Vagina (tissue), 2 donors: ENCODE data around the gene UNC5B. TPM values are rescaled to one million over a fixed set of nuclear protein-coding genes. Genes with fewer than 3 reads are reported as not detected.

ENCODE experiments used
- DNase-seq, 2 donors: peaks; one replicate each; pipeline ENCODE4 v3.0.0-alpha.2; 2017; ENCODE audit errors: extremely low spot score in 2 of 2
- H3K27ac ChIP-seq: fragments of 200-600 bp; sonication (generic); one replicate; pipeline ENCODE4 v1.5.1; 2019
- H3K27me3 ChIP-seq: fragments of 200-600 bp; sonication (generic); one replicate; pipeline ENCODE4 v1.5.1; 2019
- H3K36me3 ChIP-seq, 2 donors: fragments of 200-600 bp; sonication (generic); one replicate each; pipeline ENCODE4 v1.5.1; 2017 to 2019
- H3K4me1 ChIP-seq: fragments of 200-600 bp; sonication (generic); one replicate; pipeline ENCODE4 v1.5.1; 2019
- H3K4me3 ChIP-seq, 2 donors: fragments of 200-600 bp; sonication (generic); 1 replicate in 1 of 2; 2 replicates in 1 of 2; pipeline ENCODE4 v1.5.1; 2016 to 2019
- H3K9me3 ChIP-seq: fragments of 200-600 bp; sonication (generic); one replicate; pipeline ENCODE4 v1.5.1; 2019
- CTCF ChIP-seq, 3 experiments: fragments of 450-650 bp in 2 of 3; fragments of 200-600 bp in 1 of 3; sonication (generic) in 1 of 3; IDR thresholded peaks; one replicate each; pipeline ENCODE4 v1.5.1; 2017 to 2019; ENCODE audit warnings: antibody characterized with exemption in 3 of 3, mild to moderate bottlenecking in 2 of 3, moderate library complexity in 2 of 3
- POLR2A ChIP-seq, 2 donors: fragments of 450-650 bp; IDR thresholded peaks; one replicate each; pipeline ENCODE4 v1.6.1; 2017; ENCODE audit warnings: antibody characterized with exemption in 2 of 2, mild to moderate bottlenecking in 2 of 2, moderate library complexity in 2 of 2
- POLR2AphosphoS5 ChIP-seq, 2 donors: sonication (generic); formaldehyde crosslinking; IDR thresholded peaks; one replicate each; pipeline ENCODE4 v1.9.0; 2017; ENCODE audit warnings: antibody characterized with exemption in 2 of 2, mild to moderate bottlenecking in 2 of 2, low read depth in 1 of 2; ENCODE audit not compliant: insufficient read depth in 1 of 2
- intact Hi-C: fragments of 100-400 bp; cut with DNase I; formaldehyde crosslinking; loops from one replicate; pipeline ENCODE4 v1.15.1; 2023
- total RNA-seq: library from RNA; depleted of rRNA; stranded (reverse); fragments of >200 nt; gene quantifications from one replicate; pipeline ENCODE4 v1.2.3, GENCODE V29; 2016

Gene UNC5B
- total RNA-seq, 1 donor from 2014 or later: 24.3 TPM

GRCh38 chr10:71205468-71205867 lies 6.9 kb upstream of the UNC5B start:
- Histone ChIP-seq H3K36me3 (no peaks in the 10 kb centered on the region), H3K4me1 (peaks cover 5% of the 10 kb centered on the region), H3K9me3 (no peaks in the 10 kb centered on the region), H3K4me3 (no peak overlapping the region), H3K27ac (no peak overlapping the region), H3K27me3 (no peaks in the 10 kb centered on the region)
- no peak for TF ChIP-seq POLR2AphosphoS5 (IDR thresholded peaks at IDR 0.05; ENCODE audit: insufficient read depth in 1 of 2, low read depth in 1 of 2)
- no peak for TF ChIP-seq CTCF (IDR thresholded peaks at IDR 0.05)
- TF ChIP-seq POLR2A (IDR thresholded peaks at IDR 0.05): no peak
- DNase-seq: no peak
- intact Hi-C loops: loop anchor here (10.0 kb wide), 1 partner anchor 281 kb away; no protein-coding TSS in a partner anchor

DNA sequence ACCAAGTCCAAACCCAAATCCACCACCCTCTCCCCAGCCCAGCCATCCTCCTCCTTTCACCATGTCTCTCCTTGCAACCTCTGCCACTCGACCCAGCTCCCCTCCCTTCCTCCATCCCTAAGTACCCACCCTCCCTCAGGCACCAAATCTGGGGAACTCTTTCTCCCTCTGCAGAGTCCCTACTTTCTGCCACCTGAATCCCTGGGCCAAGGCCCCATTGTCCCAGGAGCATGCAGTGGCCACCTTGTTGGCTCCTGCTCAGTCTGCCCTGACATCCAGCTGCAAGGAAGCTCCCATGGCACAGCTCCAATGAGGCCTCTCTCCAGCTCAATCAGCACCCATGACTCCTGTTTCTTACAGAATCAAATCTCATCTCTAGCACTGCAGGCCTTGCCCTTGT lies 5.5 kb upstream of the UNC5B start:
- DNase-seq: no peak
- Histone ChIP-seq H3K9me3 (no peaks in the 10 kb centered on the region), H3K27me3 (no peaks in the 10 kb centered on the region), H3K4me3 (no peak overlapping the region), H3K27ac (no peak overlapping the region), H3K4me1 (peaks cover 7% of the 10 kb centered on the region), H3K36me3 (no peaks in the 10 kb centered on the region)
- TF ChIP-seq POLR2AphosphoS5 (IDR thresholded peaks at IDR 0.05; ENCODE audit: insufficient read depth in 1 of 2, low read depth in 1 of 2): no peak
- TF ChIP-seq POLR2A (IDR thresholded peaks at IDR 0.05): no peak
- no peak for TF ChIP-seq CTCF (IDR thresholded peaks at IDR 0.05)
- intact Hi-C loops: loop anchor here (10.0 kb wide), 1 partner anchor 282 kb away; no protein-coding TSS in a partner anchor

- TF ChIP-seq POLR2AphosphoS5 (IDR thresholded peaks at IDR 0.05; ENCODE audit: insufficient read depth in 1 of 2, low read depth in 1 of 2) (no peak), CTCF (IDR thresholded peaks at IDR 0.05) (no peak), POLR2A (IDR thresholded peaks at IDR 0.05) (no peak)
- DNase-seq: no peak
- Histone ChIP-seq H3K4me1 (peaks cover 10% of the 10 kb centered on the region), H3K27me3 (no peaks in the 10 kb centered on the region), H3K4me3 (no peak overlapping the region), H3K36me3 (no peaks in the 10 kb centered on the region), H3K9me3 (no peaks in the 10 kb centered on the region), H3K27ac (no peak overlapping the region)
- intact Hi-C loops: loop anchor here (10.0 kb wide), 1 partner anchor 283 kb away; no protein-coding TSS in a partner anchor
Observed at GRCh38 chr10:71207578-71207977, 4.8 kb upstream of the UNC5B start.

GRCh38 chr10:71209352-71209715 lies 3.0 kb upstream of the UNC5B start:
- H3K9me3 ChIP-seq: no peaks in the 10 kb centered on the region

More at GRCh38 chr10:71209352-71209715, 3.0 kb upstream of the UNC5B start:
- TF ChIP-seq CTCF (IDR thresholded peaks at IDR 0.05): no peak
- TF ChIP-seq POLR2AphosphoS5 (IDR thresholded peaks at IDR 0.05; ENCODE audit: insufficient read depth in 1 of 2, low read depth in 1 of 2): no peak
- no peak for TF ChIP-seq POLR2A (IDR thresholded peaks at IDR 0.05)
- intact Hi-C loops: loop anchor here (10.0 kb wide), 1 partner anchor 285 kb away; no protein-coding TSS in a partner anchor
- no peak overlapping the region for H3K27ac ChIP-seq
- H3K4me1 ChIP-seq: peaks cover 17% of the 10 kb centered on the region
- H3K27me3 ChIP-seq: no peaks in the 10 kb centered on the region
- H3K36me3 ChIP-seq: no peaks in the 10 kb centered on the region
- no peak for DNase-seq
- no peak overlapping the region for H3K4me3 ChIP-seq
